H1 (cell line): Measurements from ENCODE around the gene ASCC3. TPM values are rescaled to one million over a fixed set of nuclear protein-coding genes. Genes with fewer than 3 reads are reported as not detected.

ENCODE experiments used
- CTCF ChIA-PET: fragments of 300-600 bp; sonication (Branson Sonifier 250); formaldehyde crosslinking; loops from one replicate; lab custom pipeline; 2021; ENCODE audit not compliant: partially characterized antibody; lab: Charles Lee
- POLR2A ChIA-PET: fragments of 300-600 bp; sonication (Branson Sonifier 250); formaldehyde crosslinking; loops from one replicate; lab custom pipeline; 2021; ENCODE audit warnings: inconsistent platforms; ENCODE audit not compliant: partially characterized antibody; lab: Charles Lee
- DNase-seq, 2 experiments: peaks; one replicate each; pipeline versions ENCODE4 v3.0.0 to v3.0.0-alpha.2; 2010 to 2022; ENCODE audit warnings: low spot score in 2 of 2, low read depth in 1 of 2, mixed read lengths in 1 of 2
- FAIRE-seq: peaks from 2 replicates; lab custom pipeline; 2011; peaks lifted over from hg19 to GRCh38; lab: Jason Lieb, UNC
- H2AFZ ChIP-seq: 2 replicates; pipeline ENCODE4 v1.8.1; 2012; ENCODE audit warnings: low read length, inconsistent platforms
- H2AK5ac ChIP-seq: 2 replicates; pipeline ENCODE4 v1.6.1; 2013; ENCODE audit warnings: low read depth, low read length
- H2BK120ac ChIP-seq: replicated peaks from 2 replicates; pipeline ENCODE3; 2013; ENCODE audit warnings: low read depth, low read length, inconsistent platforms
- H2BK12ac ChIP-seq: 2 replicates; pipeline ENCODE4 v1.6.1; 2013; ENCODE audit warnings: low read depth, low read length
- H2BK15ac ChIP-seq: 2 replicates; pipeline ENCODE4 v1.6.1; 2013; ENCODE audit warnings: low read length
- H2BK20ac ChIP-seq: 2 replicates; pipeline ENCODE4 v1.6.1; 2013; ENCODE audit warnings: low read length
- H2BK5ac ChIP-seq: 2 replicates; pipeline ENCODE4 v1.6.1; 2013; ENCODE audit warnings: low read depth, low read length
- H3K14ac ChIP-seq: 2 replicates; pipeline ENCODE4 v1.6.1; 2013; ENCODE audit warnings: inconsistent platforms; ENCODE audit not compliant: insufficient read length
- H3K18ac ChIP-seq: 2 replicates; pipeline ENCODE4 v1.6.1; 2013; ENCODE audit warnings: low read length; ENCODE audit errors: extremely low read depth
- H3K23ac ChIP-seq: 2 replicates; pipeline ENCODE4 v1.6.1; 2013; ENCODE audit warnings: inconsistent platforms; ENCODE audit not compliant: insufficient read length
- H3K23me2 ChIP-seq: 2 replicates; pipeline ENCODE4 v1.6.1; 2013; ENCODE audit warnings: low read depth, low read length
- H3K27ac ChIP-seq: 2 replicates; pipeline ENCODE4 v1.6.1; 2011; ENCODE audit warnings: low read depth, low read length, inconsistent platforms
- H3K27me3 ChIP-seq, 4 experiments: replicated peaks in 1 of 4; 1 replicate in 1 of 4; 2 replicates in 3 of 4; pipeline versions ENCODE4 v1.6.1 to v1.8.1; 2011 to 2013; ENCODE audit warnings: low read length in 3 of 4, mild to moderate bottlenecking in 3 of 4, inconsistent platforms in 2 of 4, mixed read lengths in 2 of 4, moderate library complexity in 1 of 4; ENCODE audit not compliant: control insufficient read depth in 3 of 4, insufficient read depth in 3 of 4; ENCODE audit errors: extremely low read depth in 1 of 4
- H3K36me3 ChIP-seq, 4 experiments: 2 replicates each; pipeline versions ENCODE4 v1.6.1 to v1.8.1; 2011 to 2013; ENCODE audit warnings: mild to moderate bottlenecking in 4 of 4, low read length in 3 of 4, moderate library complexity in 2 of 4, control low read depth in 1 of 4, inconsistent platforms in 1 of 4; ENCODE audit not compliant: insufficient read depth in 4 of 4, control insufficient read depth in 2 of 4
- H3K4ac ChIP-seq: replicated peaks from 2 replicates; pipeline ENCODE3; 2013; ENCODE audit warnings: low read length, low read depth, mixed read lengths, inconsistent platforms; ENCODE audit not compliant: insufficient read length
- H3K4me1 ChIP-seq, 4 experiments: replicated peaks in 1 of 4; 1 replicate in 1 of 4; 2 replicates in 3 of 4; pipeline versions ENCODE4 v1.6.1 to v1.8.1; 2011 to 2013; ENCODE audit warnings: low read length in 3 of 4, inconsistent platforms in 2 of 4, mixed read lengths in 1 of 4; ENCODE audit not compliant: insufficient read depth in 4 of 4, control insufficient read depth in 3 of 4
- H3K4me2 ChIP-seq, 2 experiments: 2 replicates each; pipeline versions ENCODE4 v1.6.1 to v1.8.1; 2011 to 2013; ENCODE audit warnings: low read depth in 2 of 2, low read length in 2 of 2, control low read depth in 1 of 2, inconsistent platforms in 1 of 2, mild to moderate bottlenecking in 1 of 2; ENCODE audit not compliant: insufficient read depth in 1 of 2
- H3K4me3 ChIP-seq, 4 experiments: fragments of 200-600, 300-600 bp in 1 of 4; sonication (generic), shearing (Covaris generic), sonication (Bioruptor Twin) in 1 of 4; 2 replicates each; pipeline versions ENCODE4 v1.5.1 to v1.8.1; 2011 to 2016; ENCODE audit warnings: low read length in 4 of 4, low read depth in 3 of 4, control low read depth in 2 of 4, inconsistent platforms in 2 of 4, mild to moderate bottlenecking in 2 of 4, mixed read lengths in 1 of 4, moderate library complexity in 1 of 4; ENCODE audit not compliant: insufficient read depth in 2 of 4; ENCODE audit errors: extremely low read depth in 1 of 4
- H3K56ac ChIP-seq: replicated peaks from 2 replicates; pipeline ENCODE3; 2013; ENCODE audit warnings: low read depth, mild to moderate bottlenecking, mixed read lengths, low read length, inconsistent platforms; ENCODE audit not compliant: insufficient read length
- H3K79me1 ChIP-seq: 2 replicates; pipeline ENCODE4 v1.6.1; 2013; ENCODE audit warnings: low read depth, low read length, control low read depth
- H3K79me2 ChIP-seq, 2 experiments: 2 replicates each; pipeline versions ENCODE4 v1.6.1 to v1.8.1; 2012 to 2013; ENCODE audit warnings: low read length in 2 of 2, mild to moderate bottlenecking in 2 of 2, inconsistent platforms in 1 of 2; ENCODE audit not compliant: insufficient read depth in 2 of 2, control insufficient read depth in 1 of 2
- H3K9ac ChIP-seq, 4 experiments: replicated peaks in 1 of 4; 1 replicate in 1 of 4; 2 replicates in 3 of 4; pipeline versions ENCODE4 v1.6.1 to v1.8.1; 2011 to 2013; ENCODE audit warnings: low read depth in 3 of 4, low read length in 3 of 4, control low read depth in 2 of 4, mild to moderate bottlenecking in 2 of 4, moderate library complexity in 2 of 4, inconsistent platforms in 1 of 4; ENCODE audit errors: extremely low read depth in 1 of 4
- H3K9me3 ChIP-seq, 2 experiments: 2 replicates each; pipeline versions ENCODE4 v1.6.1 to v1.8.1; 2012 to 2013; ENCODE audit warnings: mild to moderate bottlenecking in 2 of 2, moderate library complexity in 2 of 2, control low read depth in 1 of 2, inconsistent platforms in 1 of 2, low read depth in 1 of 2, low read length in 1 of 2, mixed read lengths in 1 of 2; ENCODE audit not compliant: insufficient read depth in 2 of 2
- H4K20me1 ChIP-seq, 2 experiments: replicated peaks in 1 of 2; 2 replicates each; pipeline versions ENCODE3 to v1.8.1; 2011 to 2013; ENCODE audit warnings: inconsistent platforms in 2 of 2, low read length in 2 of 2, mild to moderate bottlenecking in 1 of 2; ENCODE audit not compliant: insufficient read depth in 2 of 2, control insufficient read depth in 1 of 2
- H4K5ac ChIP-seq: 2 replicates; pipeline ENCODE4 v1.6.1; 2013; ENCODE audit warnings: low read length, low read depth, mixed read lengths, inconsistent platforms; ENCODE audit not compliant: insufficient read length
- H4K8ac ChIP-seq: 2 replicates; pipeline ENCODE4 v1.8.0; 2013; ENCODE audit warnings: mild to moderate bottlenecking, moderate library complexity, low read length, inconsistent platforms; ENCODE audit not compliant: insufficient read depth; ENCODE audit errors: extremely low read depth
- H4K91ac ChIP-seq: replicated peaks from 2 replicates; pipeline ENCODE3; 2013; ENCODE audit warnings: low read length, mixed read lengths, inconsistent platforms; ENCODE audit not compliant: insufficient read length
- ASH2L ChIP-seq: fragments of 200-600, 300-600 bp; sonication (generic); IDR thresholded peaks from one replicate; pipeline ENCODE4 v1.7.1; 2017; ENCODE audit warnings: low read length
- BCL11A ChIP-seq, 2 experiments: IDR thresholded peaks; one replicate each; pipeline ENCODE4 v1.6.1; 2011; ENCODE audit warnings: low read depth in 2 of 2, low read length in 2 of 2, mild to moderate bottlenecking in 2 of 2
- EGR1 ChIP-seq: IDR thresholded peaks from 2 replicates; pipeline ENCODE4 v1.6.1; 2011; ENCODE audit warnings: low read depth, low read length, borderline replicate concordance
- FOSL1 ChIP-seq: IDR thresholded peaks from 2 replicates; pipeline ENCODE4 v1.6.1; 2011; ENCODE audit warnings: mild to moderate bottlenecking, low read depth, low read length, moderate library complexity; ENCODE audit not compliant: insufficient read depth
- JUN ChIP-seq: IDR thresholded peaks from 2 replicates; pipeline ENCODE4 v1.6.1; 2011; ENCODE audit warnings: low read depth, mild to moderate bottlenecking, improper control_type of control experiment, low read length
- KDM1A ChIP-seq: fragments of 200-600, 300-600 bp; sonication (generic); IDR thresholded peaks from 2 replicates; pipeline ENCODE4 v1.7.1; 2016; ENCODE audit warnings: mild to moderate bottlenecking, low read length, borderline replicate concordance
- KDM5A ChIP-seq: fragments of 200-600 bp; IDR thresholded peaks from 2 replicates; pipeline ENCODE4 v1.7.1; 2012; ENCODE audit warnings: mild to moderate bottlenecking, low read length, inconsistent platforms, mixed read lengths
- MAFK ChIP-seq: IDR thresholded peaks from 2 replicates; pipeline ENCODE4 v1.6.1; 2012; ENCODE audit warnings: low read depth, mild to moderate bottlenecking, improper control_type of control experiment, low read length
- NRF1 ChIP-seq: IDR thresholded peaks from 2 replicates; pipeline ENCODE4 v1.6.1; 2011; ENCODE audit warnings: mild to moderate bottlenecking, low read depth, low read length, improper control_type of control experiment
- RFX5 ChIP-seq: IDR thresholded peaks from 2 replicates; pipeline ENCODE4 v1.6.1; 2011; ENCODE audit warnings: low read depth, low read length, improper control_type of control experiment, borderline replicate concordance
- SP4 ChIP-seq: IDR thresholded peaks from 2 replicates; pipeline ENCODE4 v1.6.1; 2012; ENCODE audit warnings: low read length, inconsistent platforms
- SRF ChIP-seq: IDR thresholded peaks from 2 replicates; pipeline ENCODE4 v1.6.1; 2011; ENCODE audit warnings: mild to moderate bottlenecking, low read depth, low read length, moderate library complexity
- TEAD4 ChIP-seq: IDR thresholded peaks from 2 replicates; pipeline ENCODE4 v1.6.1; 2012; ENCODE audit warnings: low read depth, low read length, inconsistent platforms, mixed read lengths
- ZNF274 ChIP-seq: IDR thresholded peaks from 2 replicates; pipeline ENCODE4 v1.7.0; 2012; ENCODE audit warnings: low read length, borderline replicate concordance; ENCODE audit errors: extremely low read depth
- WGBS, 2 experiments: shearing (Covaris generic) in 1 of 2; methylation state at CpG; one replicate each; pipeline versions ENCODE4 v1.1.6 to v1.1.7; 2013 to 2015; ENCODE audit warnings: low lambda C conversion rate in 2 of 2, mixed read lengths in 2 of 2, inconsistent platforms in 1 of 2, low coverage in 1 of 2, missing lambda C conversion rate in 1 of 2; ENCODE audit not compliant: insufficient replicate concordance in 2 of 2, insufficient coverage in 1 of 2, insufficient read length in 1 of 2; ENCODE audit errors: extremely low coverage in 1 of 2, missing lambda C conversion rate in 1 of 2; 5-methylcytosine and 5-hydroxymethylcytosine counted together
- polyA plus RNA-seq, 7 experiments: library from polyadenylated mRNA; depleted of rRNA in 3 of 7; stranded (reverse) in 5 of 7; unstranded in 2 of 7; fragments of >200 nt in 5 of 7; fragments of 200-250 nt in 2 of 7; gene quantifications; 1 replicate in 5 of 7; 2 replicates in 1 of 7; 4 replicates in 1 of 7; pipeline versions ENCODE4 v1.2.1 to v1.2.3, GENCODE V29; 2011 to 2013; ENCODE audit warnings: missing spikeins in 2 of 7, mixed read lengths in 2 of 7
- total RNA-seq: library from RNA; stranded (reverse); fragmentation: NEBNext Ultra II Directional; extraction: Animal tissue kit (Norgen Biotek cat#: 25700); gene quantifications from 2 replicates; pipeline ENCODE4 v1.2.1, GENCODE V29; 2021

ASCC3 gene
- total and polyA plus RNA-seq, 2 of the 8 experiments (the other 6 are each of a cell fraction or from before 2014, with no cell fraction given): 37.5 to 77.8 TPM

DNA sequence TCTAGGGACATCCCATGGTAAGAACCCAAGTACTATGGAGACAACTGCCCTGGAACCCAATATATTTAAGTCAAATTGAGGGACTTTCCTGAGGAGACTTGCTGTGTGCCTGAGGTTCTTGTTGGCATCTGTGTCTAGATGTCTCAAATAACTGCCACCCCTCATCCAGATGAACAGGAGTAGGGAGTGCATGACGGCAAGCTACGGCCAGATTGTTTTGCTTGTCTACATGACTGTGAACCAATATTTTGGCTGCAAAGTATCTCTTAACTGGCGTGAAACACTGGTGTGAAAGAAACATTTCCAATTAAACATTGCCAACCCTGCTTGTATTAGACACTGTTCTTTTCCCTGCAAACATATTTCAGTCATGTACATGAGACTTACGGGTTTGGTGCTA lies 364.0 kb downstream of the ASCC3 start:
- H3K23me2 ChIP-seq: no peaks in the 10 kb centered on the region
- no peak for DNase-seq
- no peak overlapping the region for H3K4me3 ChIP-seq
- no peak overlapping the region for H2BK12ac ChIP-seq
- H3K4me2 ChIP-seq: no peak overlapping the region
- no peak overlapping the region for H3K4ac ChIP-seq
- no peaks in the 10 kb centered on the region for H4K20me1 ChIP-seq
- H3K9me3 ChIP-seq: no peaks in the 10 kb centered on the region
- no peak overlapping the region for H2BK5ac ChIP-seq
- CTCF ChIA-PET: interaction anchor here (1.2 kb wide), 1 partner anchor 649 kb away, joined by 3 read pairs; no protein-coding TSS in a partner anchor
- H3K27ac ChIP-seq: no peak overlapping the region
- H4K8ac ChIP-seq: no peak overlapping the region
- no peak overlapping the region for H3K56ac ChIP-seq
- no peak overlapping the region for H2BK20ac ChIP-seq
- POLR2A ChIA-PET: no interaction called here
- peaks cover 0 to 6% (median 2%) of the 10 kb centered on the region in 4 experiments; a peak in 3 of 8 replicates for H3K36me3 ChIP-seq
- WGBS, 2 experiments: 90% methylated on average over 4 of the region's 4 CpGs; no CpG with 5 or more reads in 1 of the 2 experiments
- TF ChIP-seq SRF (no peak), JUN (no peak), ASH2L (no peak), KDM5A (no peak), MAFK (no peak), RFX5 (no peak), BCL11A (IDR thresholded peaks at IDR 0.05; ENCODE audit: low read depth in 2 of 2, low read length in 2 of 2) (no peak), NRF1 (no peak), KDM1A (no peak), ZNF274 (no peak), FOSL1 (no peak), SP4 (no peak), EGR1 (no peak), TEAD4 (no peak)
- no peak overlapping the region for H3K9ac ChIP-seq
- no peak overlapping the region for H2BK120ac ChIP-seq
- no peak overlapping the region for H3K14ac ChIP-seq
- H3K23ac ChIP-seq: no peak overlapping the region
- H3K18ac ChIP-seq: no peak overlapping the region
- H4K91ac ChIP-seq: no peak overlapping the region
- no peaks in the 10 kb centered on the region for H3K79me2 ChIP-seq
- H2BK15ac ChIP-seq: no peak overlapping the region
- H4K5ac ChIP-seq: no peak overlapping the region
- no peak overlapping the region for H2AK5ac ChIP-seq
- no peak for FAIRE-seq
- H3K27me3 ChIP-seq: no peaks in the 10 kb centered on the region
- H3K4me1 ChIP-seq: no peaks in the 10 kb centered on the region
- H2AFZ ChIP-seq: no peak overlapping the region
- no peaks in the 10 kb centered on the region for H3K79me1 ChIP-seq
